AG09309 (cell line): ENCODE results near the gene PVR.
"Not testable (repeated sequence)": the region's sequence is repeated elsewhere in the genome, so short reads cannot be mapped to it uniquely, and the experiment has no call there.

Source experiments
- DNase-seq: peaks from one replicate; pipeline ENCODE4 v3.0.0-alpha.2; 2010; ENCODE audit warnings: low read depth
- H3K4me3 ChIP-seq: 2 replicates; pipeline ENCODE4 v1.5.1; 2011; ENCODE audit warnings: mild to moderate bottlenecking, low read depth, low read length, moderate library complexity; ENCODE audit not compliant: control insufficient read depth
- TF ChIP-seq, protein P1 (sequence below): IDR thresholded peaks from 2 replicates; pipeline ENCODE4 v1.5.1; 2011; ENCODE audit warnings: mild to moderate bottlenecking, low read depth, low read length, inconsistent platforms; ENCODE audit not compliant: insufficient read depth, control insufficient read depth; ENCODE audit errors: missing control alignments

The PVR gene

GRCh38 chr19:44704982-44705381 lies 61.3 kb downstream of the PVR start:
- DNase-seq: no peak
- TF ChIP-seq, protein P1, sequence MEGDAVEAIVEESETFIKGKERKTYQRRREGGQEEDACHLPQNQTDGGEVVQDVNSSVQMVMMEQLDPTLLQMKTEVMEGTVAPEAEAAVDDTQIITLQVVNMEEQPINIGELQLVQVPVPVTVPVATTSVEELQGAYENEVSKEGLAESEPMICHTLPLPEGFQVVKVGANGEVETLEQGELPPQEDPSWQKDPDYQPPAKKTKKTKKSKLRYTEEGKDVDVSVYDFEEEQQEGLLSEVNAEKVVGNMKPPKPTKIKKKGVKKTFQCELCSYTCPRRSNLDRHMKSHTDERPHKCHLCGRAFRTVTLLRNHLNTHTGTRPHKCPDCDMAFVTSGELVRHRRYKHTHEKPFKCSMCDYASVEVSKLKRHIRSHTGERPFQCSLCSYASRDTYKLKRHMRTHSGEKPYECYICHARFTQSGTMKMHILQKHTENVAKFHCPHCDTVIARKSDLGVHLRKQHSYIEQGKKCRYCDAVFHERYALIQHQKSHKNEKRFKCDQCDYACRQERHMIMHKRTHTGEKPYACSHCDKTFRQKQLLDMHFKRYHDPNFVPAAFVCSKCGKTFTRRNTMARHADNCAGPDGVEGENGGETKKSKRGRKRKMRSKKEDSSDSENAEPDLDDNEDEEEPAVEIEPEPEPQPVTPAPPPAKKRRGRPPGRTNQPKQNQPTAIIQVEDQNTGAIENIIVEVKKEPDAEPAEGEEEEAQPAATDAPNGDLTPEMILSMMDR: no peak

DNA sequence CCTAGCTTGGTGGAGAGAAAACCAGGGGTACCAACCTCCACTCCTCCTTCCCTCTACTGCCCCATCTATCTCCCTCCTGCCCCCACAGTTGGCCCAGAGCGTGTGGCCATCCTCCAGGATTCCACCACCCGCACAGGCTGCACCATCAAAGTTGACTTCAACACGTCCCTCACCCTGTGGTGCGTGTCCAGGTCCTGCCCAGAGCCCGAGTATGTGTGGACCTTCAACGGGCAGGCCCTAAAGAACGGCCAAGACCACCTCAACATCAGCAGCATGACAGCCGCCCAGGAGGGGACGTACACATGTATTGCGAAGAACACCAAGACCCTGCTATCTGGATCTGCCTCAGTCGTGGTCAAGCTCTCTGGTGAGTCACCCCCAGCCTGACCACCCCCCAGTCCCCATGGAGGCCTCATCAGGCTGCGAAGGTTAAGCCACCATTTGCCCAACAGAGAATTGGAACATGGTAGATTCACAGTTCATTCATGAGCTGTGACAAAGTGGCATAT lies 61.8 kb downstream of the PVR start:
- no peak overlapping the region for H3K4me3 ChIP-seq
- no peak for DNase-seq
- TF ChIP-seq, protein P1: no peak

More at GRCh38 chr19:44704982-44705381, 61.3 kb downstream of the PVR start:
- no peak overlapping the region for H3K4me3 ChIP-seq

- no peak overlapping the region for H3K4me3 ChIP-seq
- TF ChIP-seq, protein P1: no peak
- no peak for DNase-seq
Observed at GRCh38 chr19:44706506-44707236, 63.0 kb downstream of the PVR start.

DNA sequence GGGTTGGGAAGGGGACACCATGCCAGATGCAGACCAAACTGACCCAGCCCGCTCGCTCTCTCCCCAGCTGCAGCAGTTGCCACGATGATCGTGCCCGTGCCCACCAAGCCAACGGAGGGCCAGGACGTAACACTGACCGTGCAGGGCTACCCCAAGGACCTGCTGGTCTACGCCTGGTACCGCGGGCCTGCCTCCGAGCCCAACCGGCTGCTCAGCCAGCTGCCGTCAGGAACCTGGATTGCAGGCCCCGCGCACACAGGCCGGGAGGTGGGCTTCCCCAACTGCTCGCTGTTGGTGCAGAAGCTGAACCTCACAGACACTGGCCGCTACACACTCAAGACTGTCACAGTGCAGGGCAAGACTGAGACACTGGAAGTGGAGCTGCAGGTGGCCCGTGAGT lies 64.1 kb downstream of the PVR start:
- TF ChIP-seq, protein P1: no peak
- no peak for DNase-seq
- no peak overlapping the region for H3K4me3 ChIP-seq

GRCh38 chr19:44708940-44709339 lies 65.2 kb downstream of the PVR start:
- DNase-seq: no peak
- TF ChIP-seq, protein P1: no peak

DNA sequence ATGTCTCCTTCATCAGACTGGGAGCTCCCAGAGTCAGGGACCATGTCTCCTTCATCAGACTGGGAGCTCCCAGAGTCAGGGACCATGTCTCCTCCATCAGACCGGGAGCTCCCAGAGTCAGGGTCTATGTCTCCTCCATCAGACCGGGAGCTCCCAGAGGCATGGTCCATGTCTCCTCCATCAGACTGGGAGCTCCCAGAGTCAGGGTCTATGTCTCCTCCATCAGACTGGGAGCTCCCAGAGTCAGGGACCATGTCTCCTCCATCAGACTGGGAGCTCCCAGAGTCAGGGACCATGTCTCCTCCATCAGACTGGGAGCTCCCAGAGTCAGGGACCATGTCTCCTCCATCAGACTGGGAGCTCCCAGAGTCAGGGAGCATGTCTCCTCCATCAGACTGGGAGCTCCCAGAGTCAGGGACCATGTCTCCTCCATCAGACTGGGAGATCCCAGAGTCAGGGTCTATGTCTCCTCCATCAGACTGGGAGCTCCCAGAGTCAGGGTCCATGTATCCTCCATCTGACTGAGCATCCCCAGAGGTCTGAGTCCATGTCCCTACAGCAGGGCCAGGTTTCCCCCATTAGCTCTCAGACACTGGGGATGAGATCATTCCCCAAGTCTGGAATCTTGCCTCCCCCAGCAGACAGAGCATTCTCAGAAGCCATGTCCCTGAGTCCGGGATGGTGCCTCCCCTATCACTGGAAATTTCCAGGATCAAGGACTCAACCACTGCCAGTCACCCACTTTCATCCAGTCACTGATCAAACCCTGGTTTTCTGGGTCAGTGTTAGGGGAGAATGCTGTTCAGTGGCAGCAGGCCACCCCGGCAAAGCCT lies 65.9 kb downstream of the PVR start:
- not testable (repeated sequence) for H3K4me3 ChIP-seq, DNase-seq

More at GRCh38 chr19:44708940-44709339, 65.2 kb downstream of the PVR start:
- no peak overlapping the region for H3K4me3 ChIP-seq

DNA sequence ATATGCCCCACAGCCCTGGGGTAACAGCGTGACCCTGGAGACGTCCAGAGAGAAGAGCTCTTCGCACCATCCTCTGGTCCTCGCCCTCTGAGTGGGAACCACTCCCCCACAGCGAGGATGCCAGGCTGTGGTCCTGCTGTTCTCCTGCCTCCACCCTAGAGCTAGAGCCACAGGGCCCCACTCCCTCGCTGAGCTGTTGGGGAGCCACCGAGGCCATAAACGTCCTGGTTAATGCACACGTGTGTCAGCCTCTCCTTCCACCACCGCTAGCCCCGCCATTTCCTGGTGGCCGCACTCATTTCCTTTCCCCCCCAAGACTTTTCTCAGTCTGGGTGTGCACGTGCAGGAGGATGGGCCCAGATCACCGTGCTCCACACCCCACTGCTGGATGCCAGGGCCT lies 66.8 kb downstream of the PVR start:
- H3K4me3 ChIP-seq: no peak overlapping the region
- TF ChIP-seq, protein P1: no peak
- no peak for DNase-seq
